Colonic mucosa (tissue), 4 donors: Measurements from ENCODE around the gene UNC13A. TPM values are rescaled to one million over a fixed set of nuclear protein-coding genes. Genes with fewer than 3 reads are reported as not detected.
A peak's percentile ranks its signal among the peaks of the same experiment; 100 is the strongest.

ENCODE experiments used
- DNase-seq: peaks from one replicate; pipeline ENCODE4 v3.0.0-alpha.2; 2020
- H3K27ac ChIP-seq: fragments of 200-600 bp; one replicate; pipeline ENCODE4 v1.8.0; 2021
- H3K27me3 ChIP-seq: fragments of 200-600 bp; one replicate; pipeline ENCODE4 v1.8.0; 2021
- H3K36me3 ChIP-seq: fragments of 200-600 bp; one replicate; pipeline ENCODE4 v1.8.0; 2021
- H3K4me1 ChIP-seq: fragments of 200-600 bp; one replicate; pipeline ENCODE4 v1.8.0; 2021; ENCODE audit warnings: mild to moderate bottlenecking
- H3K4me3 ChIP-seq: fragments of 200-600 bp; one replicate; pipeline ENCODE4 v1.8.0; 2021
- H3K9ac ChIP-seq, 2 donors: one replicate each; pipeline ENCODE4 v1.7.0; 2013; ENCODE audit warnings: control low read depth in 2 of 2, low read depth in 2 of 2, low read length in 2 of 2
- H3K9me3 ChIP-seq: fragments of 200-600 bp; one replicate; pipeline ENCODE4 v1.8.0; 2021
- intact Hi-C: fragments of 100-400 bp; cut with DNase I; formaldehyde crosslinking; loops from one replicate; pipeline ENCODE4 v1.14.1; 2022
- total RNA-seq, 2 donors: library from RNA; stranded (reverse); fragmentation: NEBNext Ultra II Directional in 1 of 2; extraction: Animal tissue kit (Norgen Biotek cat#: 25700) in 1 of 2; gene quantifications; one replicate each; pipeline ENCODE4 v1.2.1, GENCODE V29; 2021
- TF ChIP-seq, protein P1 (sequence below): fragments of 200-600 bp; IDR thresholded peaks from one replicate; pipeline ENCODE4 v1.8.0; 2022; ENCODE audit warnings: antibody characterized with exemption, mild to moderate bottlenecking
- donor health status: healthy.
- donor health status: DM: no; HTN: no; CAD: no.
- donor health status: DM: no; HTN: no; CAD: no.

Gene UNC13A
- total RNA-seq, 2 donors from 2014 or later: 0.29 to 0.62 TPM

DNA sequence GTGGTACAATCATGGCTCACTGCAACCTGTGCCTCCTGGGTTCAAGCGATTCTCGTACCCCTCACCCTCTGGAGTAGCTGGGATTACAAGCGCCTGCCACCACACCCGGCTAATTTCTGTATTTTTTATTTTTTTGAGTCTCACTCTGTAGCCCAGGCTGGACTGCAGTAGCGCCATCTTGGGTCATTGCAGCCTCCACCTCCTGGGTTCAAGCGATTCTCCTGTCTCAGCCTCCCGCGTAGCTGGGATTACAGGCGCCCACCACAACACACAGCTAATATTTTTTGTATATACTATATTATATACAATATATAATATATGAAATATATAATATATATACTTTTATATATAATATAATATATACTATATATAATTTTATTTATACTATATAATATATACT is 80.2 kb downstream of the UNC13A start:
- no peaks in the 10 kb centered on the region for H3K9me3 ChIP-seq
- H3K27me3 ChIP-seq: no peaks in the 10 kb centered on the region
- no peaks in the 10 kb centered on the region for H3K36me3 ChIP-seq
- intact Hi-C loops: no loop called here
- H3K4me3 ChIP-seq: no peak overlapping the region
- H3K27ac ChIP-seq: no peak overlapping the region
- H3K9ac ChIP-seq: no peak overlapping the region
- TF ChIP-seq, protein P1, sequence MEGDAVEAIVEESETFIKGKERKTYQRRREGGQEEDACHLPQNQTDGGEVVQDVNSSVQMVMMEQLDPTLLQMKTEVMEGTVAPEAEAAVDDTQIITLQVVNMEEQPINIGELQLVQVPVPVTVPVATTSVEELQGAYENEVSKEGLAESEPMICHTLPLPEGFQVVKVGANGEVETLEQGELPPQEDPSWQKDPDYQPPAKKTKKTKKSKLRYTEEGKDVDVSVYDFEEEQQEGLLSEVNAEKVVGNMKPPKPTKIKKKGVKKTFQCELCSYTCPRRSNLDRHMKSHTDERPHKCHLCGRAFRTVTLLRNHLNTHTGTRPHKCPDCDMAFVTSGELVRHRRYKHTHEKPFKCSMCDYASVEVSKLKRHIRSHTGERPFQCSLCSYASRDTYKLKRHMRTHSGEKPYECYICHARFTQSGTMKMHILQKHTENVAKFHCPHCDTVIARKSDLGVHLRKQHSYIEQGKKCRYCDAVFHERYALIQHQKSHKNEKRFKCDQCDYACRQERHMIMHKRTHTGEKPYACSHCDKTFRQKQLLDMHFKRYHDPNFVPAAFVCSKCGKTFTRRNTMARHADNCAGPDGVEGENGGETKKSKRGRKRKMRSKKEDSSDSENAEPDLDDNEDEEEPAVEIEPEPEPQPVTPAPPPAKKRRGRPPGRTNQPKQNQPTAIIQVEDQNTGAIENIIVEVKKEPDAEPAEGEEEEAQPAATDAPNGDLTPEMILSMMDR: no peak
- peaks cover 5% of the 10 kb centered on the region for H3K4me1 ChIP-seq
- no peak for DNase-seq

DNA sequence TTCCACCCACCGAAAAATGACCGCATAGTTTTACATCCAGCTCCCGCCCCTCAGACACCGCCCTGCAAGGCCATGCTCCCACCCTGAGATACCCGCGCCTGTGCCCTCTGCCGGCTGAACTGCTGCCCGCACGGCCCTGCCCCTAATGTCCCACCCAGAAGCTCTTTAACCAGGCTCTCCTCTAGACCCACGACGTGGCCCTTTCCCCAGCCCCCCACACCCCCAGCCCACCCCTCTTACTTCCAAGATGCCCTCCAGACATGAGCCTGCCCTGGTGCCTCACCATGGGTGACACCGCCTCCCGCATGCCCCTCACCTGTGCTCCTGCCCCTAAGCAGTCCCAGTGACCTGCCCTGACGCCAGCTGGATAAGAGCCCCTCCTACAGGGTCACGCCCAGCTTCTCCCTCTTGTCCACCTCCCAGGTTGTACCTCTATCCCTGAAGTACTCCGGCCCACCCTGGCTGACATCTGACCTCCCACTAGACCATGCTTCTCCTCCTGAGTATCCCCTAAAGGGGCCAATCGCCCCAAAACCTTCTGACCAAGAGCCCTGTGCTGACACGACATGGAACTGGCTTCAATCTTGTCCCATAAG is 81.5 kb downstream of the UNC13A start:
- no peak overlapping the region for H3K9ac ChIP-seq
- TF ChIP-seq, protein P1: no peak
- H3K27me3 ChIP-seq: peaks cover 6% of the 10 kb centered on the region
- H3K4me3 ChIP-seq: peak overlapping the region; percentile 44
- H3K9me3 ChIP-seq: no peaks in the 10 kb centered on the region
- intact Hi-C loops: no loop called here
- no peaks in the 10 kb centered on the region for H3K36me3 ChIP-seq
- no peak overlapping the region for H3K27ac ChIP-seq
- no peak for DNase-seq
- H3K4me1 ChIP-seq: peaks cover 5% of the 10 kb centered on the region

DNA sequence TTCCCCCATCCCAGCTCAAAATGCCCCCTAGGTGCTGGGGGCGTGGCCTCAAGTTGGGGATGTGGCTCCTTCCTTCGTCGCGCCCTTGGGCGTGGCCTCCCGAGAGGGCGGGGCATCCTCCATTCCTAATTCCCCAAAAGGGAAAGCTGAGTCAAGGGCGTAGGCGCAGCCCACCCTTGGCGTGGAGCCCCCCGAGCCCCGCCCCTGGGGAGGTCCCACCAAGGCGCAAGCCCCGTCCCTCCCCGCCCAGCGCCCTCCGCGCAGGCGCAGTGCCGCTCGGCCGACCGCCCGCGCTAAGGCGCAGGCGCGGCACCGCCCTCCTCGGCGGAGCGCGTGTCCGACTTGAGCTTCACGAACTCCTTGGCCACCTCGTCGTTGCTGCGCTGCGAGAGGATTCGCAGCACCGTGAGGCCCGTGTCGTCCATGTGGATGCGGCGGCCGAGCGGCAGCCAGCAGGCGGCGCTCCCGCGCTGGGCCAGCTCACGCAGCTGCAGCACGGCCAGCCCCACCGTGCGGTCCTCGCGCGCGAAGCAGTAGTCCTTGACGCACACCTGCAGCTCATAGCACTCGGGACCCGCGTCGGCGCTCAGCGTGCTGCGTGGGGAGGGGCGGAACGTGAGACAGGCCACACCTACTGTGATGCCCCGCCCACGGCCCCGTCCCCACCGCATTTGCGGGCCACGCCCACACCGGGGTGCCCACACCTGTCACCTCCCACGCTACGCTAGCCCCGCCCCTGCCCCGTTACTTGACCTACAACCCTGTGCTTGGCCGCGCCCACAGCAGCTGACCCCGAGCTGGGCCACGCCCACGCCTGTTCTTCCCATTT is 82.2 kb downstream of the UNC13A start:
- TF ChIP-seq, protein P1: peak; percentile 16
- peak overlapping the region; percentile 44 for H3K4me3 ChIP-seq

DNA sequence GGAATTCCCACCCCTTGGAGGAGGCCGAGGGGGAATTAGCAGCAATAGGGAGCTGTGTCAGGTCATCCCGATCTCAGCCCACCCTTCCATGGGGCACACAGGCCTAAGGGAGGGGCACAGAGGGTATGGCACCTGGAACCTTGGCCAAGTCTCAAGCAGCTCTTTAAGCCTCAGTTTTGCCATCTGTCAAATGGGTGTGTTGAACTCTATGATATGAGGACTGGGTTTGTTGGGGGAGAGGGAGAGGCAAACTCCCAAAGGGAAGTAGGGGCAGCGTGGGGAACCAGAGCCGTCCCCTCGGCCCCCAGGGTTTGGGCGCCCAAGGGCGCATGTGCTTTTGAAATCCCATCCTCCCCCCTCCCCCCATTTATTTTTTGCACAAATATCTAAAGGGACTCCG is 83.0 kb downstream of the UNC13A start:
- H3K36me3 ChIP-seq: no peaks in the 10 kb centered on the region
- H3K9ac ChIP-seq: no peak overlapping the region
- no peaks in the 10 kb centered on the region for H3K9me3 ChIP-seq
- no peak overlapping the region for H3K4me3 ChIP-seq
- no peak overlapping the region for H3K27ac ChIP-seq
- H3K4me1 ChIP-seq: peaks cover 5% of the 10 kb centered on the region
- peaks cover 6% of the 10 kb centered on the region for H3K27me3 ChIP-seq
- no peak for DNase-seq
- intact Hi-C loops: no loop called here
- TF ChIP-seq, protein P1: no peak

More for the DNA sequence above, 82.2 kb downstream of the UNC13A start:
- peaks cover 6% of the 10 kb centered on the region for H3K27me3 ChIP-seq
- H3K4me1 ChIP-seq: peaks cover 5% of the 10 kb centered on the region
- peak; percentile 70 for DNase-seq
- intact Hi-C loops: no loop called here
- peak overlapping the region; percentile 37 for H3K27ac ChIP-seq
- no peaks in the 10 kb centered on the region for H3K36me3 ChIP-seq
- no peaks in the 10 kb centered on the region for H3K9me3 ChIP-seq
- H3K9ac ChIP-seq: peak overlapping the region in 1 of 2 donors; percentile 27

DNA sequence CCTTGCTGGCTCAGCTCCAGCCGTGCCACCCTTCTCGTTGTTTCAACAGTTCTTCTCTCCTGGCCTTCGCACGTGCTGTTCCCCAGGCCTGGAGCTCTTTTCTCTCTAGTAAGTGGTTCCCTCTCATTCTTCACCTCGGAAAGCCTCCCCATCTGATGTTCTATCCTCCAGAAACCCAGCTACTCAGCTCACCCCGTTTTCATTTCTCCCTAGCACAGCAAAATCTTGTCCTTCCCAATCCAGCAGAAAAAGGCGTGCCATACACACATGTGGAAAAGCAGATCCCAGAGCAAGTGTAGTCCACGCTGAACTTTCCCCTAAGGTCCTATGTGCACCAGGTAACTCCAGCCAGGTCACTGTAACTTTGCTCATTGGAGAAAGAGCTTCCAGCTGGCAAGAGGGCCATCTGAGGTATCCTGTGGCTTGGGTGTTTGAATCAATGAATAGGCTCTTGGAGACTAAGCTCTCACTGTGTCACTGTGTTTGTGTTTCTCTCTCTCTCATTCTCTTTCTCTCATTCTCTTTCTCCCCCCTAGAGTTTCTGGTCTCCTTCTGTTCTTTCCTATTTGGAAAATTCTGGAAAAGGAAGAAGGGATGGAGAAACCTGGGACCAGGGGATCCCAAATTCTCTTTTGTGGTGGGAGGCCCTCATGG is 83.7 kb downstream of the UNC13A start:
- H3K36me3 ChIP-seq: no peaks in the 10 kb centered on the region
- peaks cover 6% of the 10 kb centered on the region for H3K27me3 ChIP-seq
- H3K27ac ChIP-seq: no peak overlapping the region
- no peak overlapping the region for H3K9ac ChIP-seq
- intact Hi-C loops: no loop called here
- TF ChIP-seq, protein P1: no peak
- H3K4me3 ChIP-seq: no peak overlapping the region
- DNase-seq: no peak
- H3K9me3 ChIP-seq: no peaks in the 10 kb centered on the region
- H3K4me1 ChIP-seq: peaks cover 5% of the 10 kb centered on the region
